GM23338 (cell line): Measurements from ENCODE around the gene DDIAS. TPM values are rescaled to one million over a fixed set of nuclear protein-coding genes. Genes with fewer than 3 reads are reported as not detected.

Experiments
- ATAC-seq: fragments of 200-7000 bp; cut with Tn5 transposase; 3 replicates; pipeline ENCODE4 v1.9.1; 2020
- DNase-seq: peaks from one replicate; pipeline ENCODE4 v3.0.0-alpha.2; 2015; ENCODE audit warnings: low spot score
- H2AFZ ChIP-seq: fragments of 200-600 bp; sonication (generic); 2 replicates; pipeline ENCODE4 v1.8.0; 2016; ENCODE audit warnings: antibody characterized with exemption, mild to moderate bottlenecking, moderate library complexity
- H3F3A ChIP-seq: fragments of 200-600 bp; sonication (generic); replicated peaks from 2 replicates; pipeline ENCODE4 v1.8.0; 2017; ENCODE audit warnings: antibody characterized with exemption, mixed run types, low read depth
- H3K27ac ChIP-seq: fragments of 200-600 bp; sonication (generic); 2 replicates; pipeline ENCODE4 v1.6.1; 2016; ENCODE audit warnings: low read depth
- H3K27me3 ChIP-seq: fragments of 200-600 bp; sonication (generic); 2 replicates; pipeline ENCODE4 v1.8.0; 2016; ENCODE audit warnings: mild to moderate bottlenecking, mixed run types, moderate library complexity; ENCODE audit not compliant: insufficient read depth
- H3K36me3 ChIP-seq: fragments of 200-600 bp; sonication (generic); 2 replicates; pipeline ENCODE4 v1.8.0; 2016; ENCODE audit warnings: mild to moderate bottlenecking; ENCODE audit not compliant: insufficient read depth
- H3K4me1 ChIP-seq: fragments of 200-600 bp; sonication (generic); 2 replicates; pipeline ENCODE4 v1.8.0; 2016; ENCODE audit warnings: mild to moderate bottlenecking, moderate library complexity; ENCODE audit not compliant: insufficient read depth
- H3K4me2 ChIP-seq: fragments of 200-600 bp; sonication (generic); 2 replicates; pipeline ENCODE4 v1.7.1; 2017; ENCODE audit warnings: mixed run types
- H3K4me3 ChIP-seq: fragments of 200-600 bp; sonication (generic); 2 replicates; pipeline ENCODE4 v1.6.1; 2016; ENCODE audit warnings: mixed run types
- H3K79me2 ChIP-seq: fragments of 200-600 bp; sonication (generic); replicated peaks from 2 replicates; pipeline ENCODE4 v1.8.0; 2017; ENCODE audit warnings: mild to moderate bottlenecking; ENCODE audit not compliant: insufficient read depth
- H3K9me2 ChIP-seq: fragments of 200-600 bp; sonication (generic); 2 replicates; pipeline ENCODE4 v1.8.0; 2017; ENCODE audit not compliant: insufficient read depth
- H4K20me1 ChIP-seq: fragments of 200-600 bp; sonication (generic); replicated peaks from 2 replicates; pipeline ENCODE4 v1.8.0; 2017; ENCODE audit warnings: mild to moderate bottlenecking; ENCODE audit not compliant: insufficient read depth
- H3K27ac Mint-ChIP-seq: 2 replicates; pipeline ENCODE4 v1.8.0; 2020; ENCODE audit warnings: inconsistent platforms, mild to moderate bottlenecking, moderate library complexity, mixed read lengths
- H3K27me3 Mint-ChIP-seq: 3 replicates; pipeline ENCODE4 v1.8.0; 2022; ENCODE audit warnings: low read depth, mild to moderate bottlenecking, moderate library complexity, mixed read lengths, inconsistent platforms; ENCODE audit not compliant: insufficient read depth, poor library complexity
- H3K36me3 Mint-ChIP-seq: 3 replicates; pipeline ENCODE4 v1.8.0; 2021; ENCODE audit warnings: low read depth, mild to moderate bottlenecking, inconsistent platforms, moderate library complexity, mixed read lengths
- H3K4me1 Mint-ChIP-seq: 3 replicates; pipeline ENCODE4 v1.8.0; 2020; ENCODE audit warnings: mild to moderate bottlenecking, inconsistent platforms, mixed read lengths
- H3K4me3 Mint-ChIP-seq: 3 replicates; pipeline ENCODE4 v1.8.0; 2021; ENCODE audit warnings: moderate library complexity, mild to moderate bottlenecking, inconsistent platforms, mixed read lengths
- H3K9me3 Mint-ChIP-seq: 3 replicates; pipeline ENCODE4 v1.8.0; 2020; ENCODE audit warnings: moderate library complexity, mild to moderate bottlenecking, inconsistent platforms, mixed read lengths
- CREB1 ChIP-seq: fragments of 250-450 bp; sonication (Bioruptor Pico); IDR thresholded peaks from 2 replicates; pipeline ENCODE4 v1.5.0; 2020; ENCODE audit warnings: low read depth, mild to moderate bottlenecking, moderate library complexity
- EZH2 ChIP-seq: fragments of 200-600 bp; sonication (generic); IDR thresholded peaks from one replicate; pipeline ENCODE4 v1.8.0; 2017; ENCODE audit warnings: antibody characterized with exemption, mild to moderate bottlenecking, low read depth; ENCODE audit not compliant: unreplicated experiment
- EZH2phosphoT487 ChIP-seq: fragments of 200-600 bp; sonication (generic); IDR thresholded peaks from one replicate; pipeline ENCODE4 v1.8.1; 2018; ENCODE audit warnings: antibody characterized with exemption; ENCODE audit not compliant: unreplicated experiment
- JUNB ChIP-seq: IDR thresholded peaks from one replicate; pipeline ENCODE4 v1.6.1; 2016; ENCODE audit warnings: antibody characterized with exemption; ENCODE audit not compliant: unreplicated experiment
- NANOG ChIP-seq: IDR thresholded peaks from 2 replicates; pipeline ENCODE4 v1.6.1; 2016; ENCODE audit warnings: antibody characterized with exemption, borderline replicate concordance
- POLR2AphosphoS5 ChIP-seq: IDR thresholded peaks from 2 replicates; pipeline ENCODE4 v1.6.1; 2016; ENCODE audit warnings: antibody characterized with exemption, low read depth
- STAT1 ChIP-seq: IDR thresholded peaks from one replicate; pipeline ENCODE4 v1.6.1; 2016; ENCODE audit warnings: antibody characterized with exemption; ENCODE audit not compliant: unreplicated experiment
- ZNF114 ChIP-seq: fragments of 250-450 bp; sonication (Bioruptor Pico); IDR thresholded peaks from 2 replicates; pipeline ENCODE4 v1.5.0; 2020; ENCODE audit warnings: mild to moderate bottlenecking, moderate library complexity
- ZNF331 ChIP-seq: fragments of 250-450 bp; sonication (Bioruptor Pico); IDR thresholded peaks from 2 replicates; pipeline ENCODE4 v1.5.0; 2020; ENCODE audit warnings: low read depth, mild to moderate bottlenecking, moderate library complexity
- polyA plus RNA-seq: library from polyadenylated mRNA; unstranded; fragments of >200 nt; fragmentation: Nextera tagmentation; extraction: Ambion mirVana; gene quantifications from 2 replicates; pipeline ENCODE4 v1.2.1, GENCODE V29; 2016
- total RNA-seq: library from RNA; depleted of rRNA; stranded (reverse); fragments of >200 nt; shearing (Covaris generic); gene quantifications from 2 replicates; pipeline ENCODE4 v1.2.3, GENCODE V29; 2014
- TF ChIP-seq, protein P1 (sequence below): IDR thresholded peaks from 2 replicates; pipeline ENCODE4 v1.6.1; 2016; ENCODE audit warnings: antibody characterized with exemption
- TF ChIP-seq, protein P2 (sequence below), 2 experiments: fragments of 200-600 bp in 1 of 2; sonication (generic) in 1 of 2; conservative IDR thresholded peaks; 2 replicates each; pipeline versions ENCODE4 v1.5.1 to v1.6.1; 2016 to 2017; ENCODE audit warnings: antibody characterized with exemption in 2 of 2, low read depth in 2 of 2, mild to moderate bottlenecking in 2 of 2, moderate library complexity in 1 of 2
- TF ChIP-seq, protein P3 (sequence below): IDR thresholded peaks from one replicate; pipeline ENCODE4 v1.6.1; 2018; ENCODE audit warnings: antibody characterized with exemption; ENCODE audit not compliant: unreplicated experiment
- TF ChIP-seq, protein P4 (sequence below): fragments of 250-450 bp; sonication (Bioruptor Pico); IDR thresholded peaks from 2 replicates; pipeline ENCODE4 v1.5.0; 2020; ENCODE audit warnings: mild to moderate bottlenecking, moderate library complexity

Gene DDIAS
- total and polyA plus RNA-seq, 2 experiments from 2014 or later, result 19.5 to 53.0 TPM

DNA sequence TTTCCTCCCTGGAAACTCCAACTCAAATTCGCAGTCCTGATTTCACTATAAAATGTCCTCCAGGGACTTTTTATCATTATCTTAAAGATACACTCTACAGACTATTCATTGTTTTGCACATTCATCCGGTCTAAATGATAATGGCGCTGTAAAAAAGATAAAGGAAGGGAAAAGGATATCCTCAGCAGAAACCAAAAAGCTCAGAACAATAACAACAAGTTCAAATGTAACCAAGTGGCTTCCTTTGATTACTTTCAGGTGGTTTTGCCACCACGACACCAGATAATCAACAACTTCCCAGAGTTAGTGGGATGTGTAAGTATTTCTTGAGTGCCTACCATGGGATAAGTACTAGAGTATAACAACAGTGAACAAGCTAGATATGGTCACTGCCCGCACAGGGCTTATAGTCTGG is 27.6 kb upstream of the DDIAS start:
- Histone ChIP-seq H3K4me3 (no peak overlapping the region), H3K4me2 (no peak overlapping the region), H2AFZ (no peak overlapping the region), H3K4me1 (0 out of 2 replicates have a peak, but pooled peaks cover 12% of the 10 kb centered on the region), H3K36me3 (0 out of 2 replicates have a peak, but pooled peaks cover 9% of the 10 kb centered on the region), H3K9me2 (no peaks in the 10 kb centered on the region), H3K27me3 (no peaks in the 10 kb centered on the region), H3K27ac (no peak overlapping the region), H3K79me2 (no peaks in the 10 kb centered on the region), H3F3A (no peaks in the 10 kb centered on the region), H4K20me1 (no peaks in the 10 kb centered on the region)
- ATAC-seq (no peak), DNase-seq (no peak)
- peaks cover 2% of the 10 kb centered on the region for H3K27me3 Mint-ChIP-seq
- TF ChIP-seq, protein P1, sequence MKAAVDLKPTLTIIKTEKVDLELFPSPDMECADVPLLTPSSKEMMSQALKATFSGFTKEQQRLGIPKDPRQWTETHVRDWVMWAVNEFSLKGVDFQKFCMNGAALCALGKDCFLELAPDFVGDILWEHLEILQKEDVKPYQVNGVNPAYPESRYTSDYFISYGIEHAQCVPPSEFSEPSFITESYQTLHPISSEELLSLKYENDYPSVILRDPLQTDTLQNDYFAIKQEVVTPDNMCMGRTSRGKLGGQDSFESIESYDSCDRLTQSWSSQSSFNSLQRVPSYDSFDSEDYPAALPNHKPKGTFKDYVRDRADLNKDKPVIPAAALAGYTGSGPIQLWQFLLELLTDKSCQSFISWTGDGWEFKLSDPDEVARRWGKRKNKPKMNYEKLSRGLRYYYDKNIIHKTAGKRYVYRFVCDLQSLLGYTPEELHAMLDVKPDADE, result no peak
- TF ChIP-seq POLR2AphosphoS5, result no peak
- TF ChIP-seq STAT1, result no peak
- TF ChIP-seq, protein P2, sequence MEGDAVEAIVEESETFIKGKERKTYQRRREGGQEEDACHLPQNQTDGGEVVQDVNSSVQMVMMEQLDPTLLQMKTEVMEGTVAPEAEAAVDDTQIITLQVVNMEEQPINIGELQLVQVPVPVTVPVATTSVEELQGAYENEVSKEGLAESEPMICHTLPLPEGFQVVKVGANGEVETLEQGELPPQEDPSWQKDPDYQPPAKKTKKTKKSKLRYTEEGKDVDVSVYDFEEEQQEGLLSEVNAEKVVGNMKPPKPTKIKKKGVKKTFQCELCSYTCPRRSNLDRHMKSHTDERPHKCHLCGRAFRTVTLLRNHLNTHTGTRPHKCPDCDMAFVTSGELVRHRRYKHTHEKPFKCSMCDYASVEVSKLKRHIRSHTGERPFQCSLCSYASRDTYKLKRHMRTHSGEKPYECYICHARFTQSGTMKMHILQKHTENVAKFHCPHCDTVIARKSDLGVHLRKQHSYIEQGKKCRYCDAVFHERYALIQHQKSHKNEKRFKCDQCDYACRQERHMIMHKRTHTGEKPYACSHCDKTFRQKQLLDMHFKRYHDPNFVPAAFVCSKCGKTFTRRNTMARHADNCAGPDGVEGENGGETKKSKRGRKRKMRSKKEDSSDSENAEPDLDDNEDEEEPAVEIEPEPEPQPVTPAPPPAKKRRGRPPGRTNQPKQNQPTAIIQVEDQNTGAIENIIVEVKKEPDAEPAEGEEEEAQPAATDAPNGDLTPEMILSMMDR (conservative IDR thresholded peaks at IDR 0.05; ENCODE audit: low read depth in 2 of 2), result no peak
- TF ChIP-seq EZH2, result no peak
- TF ChIP-seq NANOG, result no peak
- TF ChIP-seq EZH2phosphoT487, result no peak
- TF ChIP-seq ZNF114 (CRISPR knock-in tag), result no peak
- TF ChIP-seq JUNB, result no peak
- no peak for TF ChIP-seq CREB1
- no peak for TF ChIP-seq ZNF331 (CRISPR knock-in tag)
- TF ChIP-seq, protein P3, sequence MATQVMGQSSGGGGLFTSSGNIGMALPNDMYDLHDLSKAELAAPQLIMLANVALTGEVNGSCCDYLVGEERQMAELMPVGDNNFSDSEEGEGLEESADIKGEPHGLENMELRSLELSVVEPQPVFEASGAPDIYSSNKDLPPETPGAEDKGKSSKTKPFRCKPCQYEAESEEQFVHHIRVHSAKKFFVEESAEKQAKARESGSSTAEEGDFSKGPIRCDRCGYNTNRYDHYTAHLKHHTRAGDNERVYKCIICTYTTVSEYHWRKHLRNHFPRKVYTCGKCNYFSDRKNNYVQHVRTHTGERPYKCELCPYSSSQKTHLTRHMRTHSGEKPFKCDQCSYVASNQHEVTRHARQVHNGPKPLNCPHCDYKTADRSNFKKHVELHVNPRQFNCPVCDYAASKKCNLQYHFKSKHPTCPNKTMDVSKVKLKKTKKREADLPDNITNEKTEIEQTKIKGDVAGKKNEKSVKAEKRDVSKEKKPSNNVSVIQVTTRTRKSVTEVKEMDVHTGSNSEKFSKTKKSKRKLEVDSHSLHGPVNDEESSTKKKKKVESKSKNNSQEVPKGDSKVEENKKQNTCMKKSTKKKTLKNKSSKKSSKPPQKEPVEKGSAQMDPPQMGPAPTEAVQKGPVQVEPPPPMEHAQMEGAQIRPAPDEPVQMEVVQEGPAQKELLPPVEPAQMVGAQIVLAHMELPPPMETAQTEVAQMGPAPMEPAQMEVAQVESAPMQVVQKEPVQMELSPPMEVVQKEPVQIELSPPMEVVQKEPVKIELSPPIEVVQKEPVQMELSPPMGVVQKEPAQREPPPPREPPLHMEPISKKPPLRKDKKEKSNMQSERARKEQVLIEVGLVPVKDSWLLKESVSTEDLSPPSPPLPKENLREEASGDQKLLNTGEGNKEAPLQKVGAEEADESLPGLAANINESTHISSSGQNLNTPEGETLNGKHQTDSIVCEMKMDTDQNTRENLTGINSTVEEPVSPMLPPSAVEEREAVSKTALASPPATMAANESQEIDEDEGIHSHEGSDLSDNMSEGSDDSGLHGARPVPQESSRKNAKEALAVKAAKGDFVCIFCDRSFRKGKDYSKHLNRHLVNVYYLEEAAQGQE, result no peak
- TF ChIP-seq, protein P4, sequence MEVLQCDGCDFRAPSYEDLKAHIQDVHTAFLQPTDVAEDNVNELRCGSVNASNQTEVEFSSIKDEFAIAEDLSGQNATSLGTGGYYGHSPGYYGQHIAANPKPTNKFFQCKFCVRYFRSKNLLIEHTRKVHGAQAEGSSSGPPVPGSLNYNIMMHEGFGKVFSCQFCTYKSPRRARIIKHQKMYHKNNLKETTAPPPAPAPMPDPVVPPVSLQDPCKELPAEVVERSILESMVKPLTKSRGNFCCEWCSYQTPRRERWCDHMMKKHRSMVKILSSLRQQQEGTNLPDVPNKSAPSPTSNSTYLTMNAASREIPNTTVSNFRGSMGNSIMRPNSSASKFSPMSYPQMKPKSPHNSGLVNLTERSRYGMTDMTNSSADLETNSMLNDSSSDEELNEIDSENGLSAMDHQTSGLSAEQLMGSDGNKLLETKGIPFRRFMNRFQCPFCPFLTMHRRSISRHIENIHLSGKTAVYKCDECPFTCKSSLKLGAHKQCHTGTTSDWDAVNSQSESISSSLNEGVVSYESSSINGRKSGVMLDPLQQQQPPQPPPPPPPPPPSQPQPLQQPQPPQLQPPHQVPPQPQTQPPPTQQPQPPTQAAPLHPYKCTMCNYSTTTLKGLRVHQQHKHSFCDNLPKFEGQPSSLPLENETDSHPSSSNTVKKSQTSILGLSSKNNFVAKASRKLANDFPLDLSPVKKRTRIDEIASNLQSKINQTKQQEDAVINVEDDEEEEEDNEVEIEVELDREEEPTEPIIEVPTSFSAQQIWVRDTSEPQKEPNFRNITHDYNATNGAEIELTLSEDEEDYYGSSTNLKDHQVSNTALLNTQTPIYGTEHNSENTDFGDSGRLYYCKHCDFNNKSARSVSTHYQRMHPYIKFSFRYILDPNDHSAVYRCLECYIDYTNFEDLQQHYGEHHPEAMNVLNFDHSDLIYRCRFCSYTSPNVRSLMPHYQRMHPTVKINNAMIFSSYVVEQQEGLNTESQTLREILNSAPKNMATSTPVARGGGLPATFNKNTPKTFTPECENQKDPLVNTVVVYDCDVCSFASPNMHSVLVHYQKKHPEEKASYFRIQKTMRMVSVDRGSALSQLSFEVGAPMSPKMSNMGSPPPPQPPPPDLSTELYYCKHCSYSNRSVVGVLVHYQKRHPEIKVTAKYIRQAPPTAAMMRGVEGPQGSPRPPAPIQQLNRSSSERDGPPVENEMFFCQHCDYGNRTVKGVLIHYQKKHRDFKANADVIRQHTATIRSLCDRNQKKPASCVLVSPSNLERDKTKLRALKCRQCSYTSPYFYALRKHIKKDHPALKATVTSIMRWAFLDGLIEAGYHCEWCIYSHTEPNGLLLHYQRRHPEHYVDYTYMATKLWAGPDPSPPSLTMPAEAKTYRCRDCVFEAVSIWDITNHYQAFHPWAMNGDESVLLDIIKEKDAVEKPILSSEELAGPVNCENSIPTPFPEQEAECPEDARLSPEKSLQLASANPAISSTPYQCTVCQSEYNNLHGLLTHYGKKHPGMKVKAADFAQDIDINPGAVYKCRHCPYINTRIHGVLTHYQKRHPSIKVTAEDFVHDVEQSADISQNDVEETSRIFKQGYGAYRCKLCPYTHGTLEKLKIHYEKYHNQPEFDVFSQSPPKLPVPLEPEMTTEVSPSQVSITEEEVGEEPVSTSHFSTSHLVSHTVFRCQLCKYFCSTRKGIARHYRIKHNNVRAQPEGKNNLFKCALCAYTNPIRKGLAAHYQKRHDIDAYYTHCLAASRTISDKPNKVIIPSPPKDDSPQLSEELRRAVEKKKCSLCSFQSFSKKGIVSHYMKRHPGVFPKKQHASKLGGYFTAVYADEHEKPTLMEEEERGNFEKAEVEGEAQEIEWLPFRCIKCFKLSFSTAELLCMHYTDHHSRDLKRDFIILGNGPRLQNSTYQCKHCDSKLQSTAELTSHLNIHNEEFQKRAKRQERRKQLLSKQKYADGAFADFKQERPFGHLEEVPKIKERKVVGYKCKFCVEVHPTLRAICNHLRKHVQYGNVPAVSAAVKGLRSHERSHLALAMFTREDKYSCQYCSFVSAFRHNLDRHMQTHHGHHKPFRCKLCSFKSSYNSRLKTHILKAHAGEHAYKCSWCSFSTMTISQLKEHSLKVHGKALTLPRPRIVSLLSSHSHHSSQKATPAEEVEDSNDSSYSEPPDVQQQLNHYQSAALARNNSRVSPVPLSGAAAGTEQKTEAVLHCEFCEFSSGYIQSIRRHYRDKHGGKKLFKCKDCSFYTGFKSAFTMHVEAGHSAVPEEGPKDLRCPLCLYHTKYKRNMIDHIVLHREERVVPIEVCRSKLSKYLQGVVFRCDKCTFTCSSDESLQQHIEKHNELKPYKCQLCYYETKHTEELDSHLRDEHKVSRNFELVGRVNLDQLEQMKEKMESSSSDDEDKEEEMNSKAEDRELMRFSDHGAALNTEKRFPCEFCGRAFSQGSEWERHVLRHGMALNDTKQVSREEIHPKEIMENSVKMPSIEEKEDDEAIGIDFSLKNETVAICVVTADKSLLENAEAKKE (CRISPR knock-in tag), result no peak
- H3K9me3 Mint-ChIP-seq, result peaks cover 24% of the 10 kb centered on the region
- H3K4me1 Mint-ChIP-seq, result peaks cover 14% of the 10 kb centered on the region
- H3K36me3 Mint-ChIP-seq, result peaks cover 23% of the 10 kb centered on the region
- no peak overlapping the region for H3K27ac Mint-ChIP-seq
- H3K4me3 Mint-ChIP-seq, result no peak overlapping the region
